Measurements from ENCODE around the gene PRR9. TPM values are rescaled to one million over a fixed set of nuclear protein-coding genes. Genes with fewer than 3 reads are reported as not detected.

Gene PRR9
- total RNA-seq, 1 experiment from 2014 or later, result not detected

DNA sequence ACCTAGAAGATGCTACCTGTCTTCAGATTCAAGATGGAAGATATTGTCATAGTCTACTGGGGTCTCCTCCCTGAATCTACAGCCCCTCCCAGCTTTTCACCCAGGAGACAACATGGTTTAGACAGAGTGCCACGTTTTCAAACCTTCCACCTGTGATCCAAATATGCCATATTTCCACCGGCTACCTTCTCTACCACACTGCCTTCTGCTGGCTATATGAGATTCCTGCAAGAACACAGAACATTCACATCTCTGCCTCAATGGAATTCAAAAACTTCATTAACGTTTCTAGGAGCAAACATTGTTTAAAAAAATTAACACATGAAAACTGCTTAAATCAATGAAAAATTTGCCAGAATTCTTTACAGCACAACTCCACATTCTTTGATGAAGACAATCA is 27.0 kb upstream of the PRR9 start:
- no peak overlapping the region for H3K27ac ChIP-seq (ENCODE audit: low read length)
- peak; percentile 56 for DNase-seq
- BruUV-seq (replicated peaks), result no TSS peak
- no peaks in the 10 kb centered on the region for H3K79me2 ChIP-seq (ENCODE audit: low read length)
- TF ChIP-seq EZH2 (IDR thresholded peaks at IDR 0.05; ENCODE audit: low read length, unreplicated experiment) (no peak), CTCF (conservative IDR thresholded peaks at IDR 0.05; ENCODE audit: low read depth, low read length) (peak; percentile 90), EZH2phosphoT487 (IDR thresholded peaks at IDR 0.05; ENCODE audit: borderline replicate concordance, low read length) (no peak)
- H3K9me2 ChIP-seq (replicated peaks; ENCODE audit: low read length), result no peaks in the 10 kb centered on the region
- ChIA-PET POLR2A (ENCODE audit: unreplicated experiment) (no interaction called here), CTCF (no interaction called here)
- ATAC-seq, result no peak
- intact Hi-C loops (cut with micrococcal nuclease), result no loop called here
- no peaks in the 10 kb centered on the region for H4K20me1 ChIP-seq (ENCODE audit: low read length)
- H2AFZ ChIP-seq (ENCODE audit: low read length), result no peak overlapping the region
- no peaks in the 10 kb centered on the region for H3F3A ChIP-seq (ENCODE audit: low read length, unreplicated experiment)
- no peak overlapping the region for H3K4me3 ChIP-seq (ENCODE audit: low read length)
- H3K27me3 ChIP-seq (ENCODE audit: low read length), result peaks cover 25% of the 10 kb centered on the region
- H3K9me3 ChIP-seq (ENCODE audit: low read length), result no peaks in the 10 kb centered on the region
- no peaks in the 10 kb centered on the region for H3K4me1 ChIP-seq (ENCODE audit: insufficient read depth, low read length)
- no peak overlapping the region for H3K9ac ChIP-seq (ENCODE audit: low read length)
- H3K4me2 ChIP-seq (ENCODE audit: low read length), result no peak overlapping the region
- H3K36me3 ChIP-seq (ENCODE audit: low read depth, low read length), result no peaks in the 10 kb centered on the region

GRCh38 chr1:153192697-153193096 is 24.7 kb upstream of the PRR9 start:
- ChIA-PET CTCF (interaction anchor here (0.5 to 1.6 kb wide), 7 partner anchors 14 to 822 kb away, joined by 3 to 8 read pairs (median 4); no protein-coding TSS in a partner anchor), POLR2A (ENCODE audit: unreplicated experiment) (no interaction called here)
- no TSS peak for BruUV-seq (replicated peaks)
- no peaks in the 10 kb centered on the region for H4K20me1 ChIP-seq (ENCODE audit: low read length)
- no peaks in the 10 kb centered on the region for H3K36me3 ChIP-seq (ENCODE audit: low read depth, low read length)
- no peaks in the 10 kb centered on the region for H3K9me3 ChIP-seq (ENCODE audit: low read length)
- peak; percentile 63 for ATAC-seq
- TF ChIP-seq EZH2phosphoT487 (IDR thresholded peaks at IDR 0.05; ENCODE audit: borderline replicate concordance, low read length) (no peak), EZH2 (IDR thresholded peaks at IDR 0.05; ENCODE audit: low read length, unreplicated experiment) (no peak), CTCF (conservative IDR thresholded peaks at IDR 0.05; ENCODE audit: low read depth, low read length) (peak; percentile 94)
- no peak overlapping the region for H3K27ac ChIP-seq (ENCODE audit: low read length)
- H3K4me2 ChIP-seq (ENCODE audit: low read length), result no peak overlapping the region
- H3K79me2 ChIP-seq (ENCODE audit: low read length), result no peaks in the 10 kb centered on the region
- H3K27me3 ChIP-seq (ENCODE audit: low read length), result peaks cover 46% of the 10 kb centered on the region
- intact Hi-C loops (cut with micrococcal nuclease), result loop anchor here (1.0 kb wide), 1 partner anchor 321 kb away; no protein-coding TSS in a partner anchor
- no peak overlapping the region for H3K4me3 ChIP-seq (ENCODE audit: low read length)
- H2AFZ ChIP-seq (ENCODE audit: low read length), result no peak overlapping the region
- no peaks in the 10 kb centered on the region for H3K9me2 ChIP-seq (replicated peaks; ENCODE audit: low read length)
- no peaks in the 10 kb centered on the region for H3F3A ChIP-seq (ENCODE audit: low read length, unreplicated experiment)
- H3K4me1 ChIP-seq (ENCODE audit: insufficient read depth, low read length), result no peaks in the 10 kb centered on the region
- H3K9ac ChIP-seq (ENCODE audit: low read length), result no peak overlapping the region
- DNase-seq, result peak; percentile 74

DNA sequence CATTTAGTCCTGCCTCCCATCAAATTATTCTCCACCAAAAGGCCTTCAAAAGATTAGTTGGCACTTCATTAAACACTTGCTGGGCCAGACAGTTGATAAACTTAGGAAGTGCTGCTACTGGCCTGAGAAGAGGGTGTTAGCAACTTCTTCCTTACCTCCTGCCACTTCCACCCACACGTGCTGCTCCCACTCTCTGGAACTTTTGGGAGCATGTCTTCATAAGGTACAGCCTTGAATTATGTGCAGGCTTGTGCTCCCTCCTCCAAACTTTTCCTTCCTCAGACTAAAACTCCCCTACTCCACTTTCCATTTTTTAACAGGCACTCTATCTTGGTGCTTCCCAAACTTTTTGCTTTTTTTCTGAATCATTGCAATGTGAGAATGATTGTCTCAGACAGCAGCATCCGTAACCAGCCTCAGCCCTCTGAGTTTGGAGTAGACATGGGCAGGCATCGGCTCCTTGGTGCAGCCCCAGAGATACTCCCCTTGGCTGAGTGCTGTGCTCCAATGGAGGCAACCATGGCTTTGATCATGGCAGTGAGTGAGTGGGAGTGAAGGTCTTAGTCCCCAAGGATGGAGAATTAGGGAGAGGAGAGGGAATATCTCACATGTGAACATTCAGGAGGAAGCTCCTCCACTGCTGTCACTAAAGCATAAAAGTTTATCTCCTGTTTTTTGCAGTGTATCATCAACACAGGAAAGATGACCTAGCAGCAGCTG is 22.9 kb upstream of the PRR9 start:
- no peaks in the 10 kb centered on the region for H3F3A ChIP-seq (ENCODE audit: low read length, unreplicated experiment)
- no TSS peak for BruUV-seq (replicated peaks)
- no peak overlapping the region for H3K27ac ChIP-seq (ENCODE audit: low read length)
- H3K4me1 ChIP-seq (ENCODE audit: insufficient read depth, low read length), result no peaks in the 10 kb centered on the region
- DNase-seq (no peak), ATAC-seq (no peak)
- TF ChIP-seq EZH2 (IDR thresholded peaks at IDR 0.05; ENCODE audit: low read length, unreplicated experiment) (no peak), EZH2phosphoT487 (IDR thresholded peaks at IDR 0.05; ENCODE audit: borderline replicate concordance, low read length) (no peak), CTCF (conservative IDR thresholded peaks at IDR 0.05; ENCODE audit: low read depth, low read length) (no peak)
- no peak overlapping the region for H3K9ac ChIP-seq (ENCODE audit: low read length)
- no peaks in the 10 kb centered on the region for H3K36me3 ChIP-seq (ENCODE audit: low read depth, low read length)
- H3K9me2 ChIP-seq (replicated peaks; ENCODE audit: low read length), result no peaks in the 10 kb centered on the region
- H3K4me3 ChIP-seq (ENCODE audit: low read length), result no peak overlapping the region
- ChIA-PET CTCF (no interaction called here), POLR2A (ENCODE audit: unreplicated experiment) (no interaction called here)
- no peaks in the 10 kb centered on the region for H4K20me1 ChIP-seq (ENCODE audit: low read length)
- H3K9me3 ChIP-seq (ENCODE audit: low read length), result no peaks in the 10 kb centered on the region
- H3K27me3 ChIP-seq (ENCODE audit: low read length), result peaks cover 61% of the 10 kb centered on the region
- no peaks in the 10 kb centered on the region for H3K79me2 ChIP-seq (ENCODE audit: low read length)
- no peak overlapping the region for H3K4me2 ChIP-seq (ENCODE audit: low read length)
- intact Hi-C loops (cut with micrococcal nuclease), result no loop called here
- H2AFZ ChIP-seq (ENCODE audit: low read length), result no peak overlapping the region

Data from PC-3 (cell line).